Breast epithelium (tissue), 4 donors: Measurements from ENCODE around the gene SLC12A4. TPM values are rescaled to one million over a fixed set of nuclear protein-coding genes. Genes with fewer than 3 reads are reported as not detected.

ENCODE experiments used
- DNase-seq, 2 donors: peaks; one replicate each; pipeline ENCODE4 v3.0.0-alpha.2; 2019; ENCODE audit warnings: low spot score in 2 of 2
- H3K27ac ChIP-seq, 2 donors: fragments of 200-600 bp; sonication (generic) in 1 of 2; one replicate each; pipeline ENCODE4 v1.5.1; 2016 to 2019; ENCODE audit warnings: mild to moderate bottlenecking in 1 of 2
- H3K27me3 ChIP-seq, 2 donors: fragments of 200-600 bp; sonication (generic) in 1 of 2; one replicate each; pipeline versions ENCODE4 v1.5.1 to v1.6.0; 2017 to 2019; ENCODE audit warnings: control low read depth in 1 of 2, mild to moderate bottlenecking in 1 of 2
- H3K36me3 ChIP-seq: fragments of 200-600 bp; one replicate; pipeline ENCODE4 v1.5.1; 2019
- H3K4me1 ChIP-seq, 2 donors: fragments of 200-600 bp; sonication (generic); one replicate each; pipeline ENCODE4 v1.5.1; 2016 to 2019; ENCODE audit warnings: control low read depth in 1 of 2
- H3K4me3 ChIP-seq, 3 donors: fragments of 200-600 bp; sonication (generic); 1 replicate in 2 of 3; 2 replicates in 1 of 3; pipeline ENCODE4 v1.5.1; 2016 to 2019; ENCODE audit warnings: mild to moderate bottlenecking in 3 of 3, moderate library complexity in 2 of 3
- H3K9me3 ChIP-seq, 2 donors: fragments of 200-600 bp; sonication (generic) in 1 of 2; one replicate each; pipeline ENCODE4 v1.5.1; 2016 to 2019; ENCODE audit warnings: control low read depth in 1 of 2
- CTCF ChIP-seq, 3 donors: fragments of 450-650 bp; IDR thresholded peaks; one replicate each; pipeline ENCODE4 v1.5.1; 2016 to 2017; ENCODE audit warnings: antibody characterized with exemption in 3 of 3, mild to moderate bottlenecking in 3 of 3, moderate library complexity in 3 of 3
- POLR2A ChIP-seq: fragments of 450-650 bp; IDR thresholded peaks from one replicate; pipeline ENCODE4 v1.6.1; 2016; ENCODE audit warnings: antibody characterized with exemption, mild to moderate bottlenecking, moderate library complexity
- POLR2AphosphoS5 ChIP-seq, 3 donors: sonication (generic); formaldehyde crosslinking; IDR thresholded peaks; one replicate each; pipeline ENCODE4 v1.6.1; 2017; ENCODE audit warnings: antibody characterized with exemption in 3 of 3
- intact Hi-C: fragments of 100-400 bp; cut with DNase I; formaldehyde crosslinking; loops from one replicate; pipeline ENCODE4 v1.15.1; 2023; ENCODE audit warnings: low total_unique reads
- total RNA-seq, 3 donors: library from RNA; depleted of rRNA; stranded (reverse); fragments of >200 nt; gene quantifications; one replicate each; pipeline ENCODE4 v1.1.0, GENCODE V29; 2016

The SLC12A4 gene
- total RNA-seq, 3 donors from 2014 or later, result 32.1 to 64.9 (median 53.6) TPM

- Histone ChIP-seq H3K4me3 (no peak overlapping the region), H3K27ac (peak overlapping the region; percentile 38 to 90), H3K4me1 (peaks cover 25 to 26% of the 10 kb centered on the region in 2 donors), H3K9me3 (no peaks in the 10 kb centered on the region), H3K27me3 (no peaks in the 10 kb centered on the region), H3K36me3 (no peaks in the 10 kb centered on the region)
- intact Hi-C loops, result no loop called here
- TF ChIP-seq POLR2AphosphoS5 (IDR thresholded peaks at IDR 0.05), result peak in 1 of 3 donors; percentile 60
- TF ChIP-seq POLR2A, result no peak
- no peak for DNase-seq
These were observed 8.7 kb downstream of the SLC12A4 start for GRCh38 chr16:67959536-67960329.

- no peak for DNase-seq
- no peaks in the 10 kb centered on the region for H3K9me3 ChIP-seq
- H3K27me3 ChIP-seq, result no peaks in the 10 kb centered on the region
- no peak for TF ChIP-seq POLR2A
- TF ChIP-seq POLR2AphosphoS5 (IDR thresholded peaks at IDR 0.05), result no peak
- no peak for TF ChIP-seq CTCF (IDR thresholded peaks at IDR 0.05)
- intact Hi-C loops, result no loop called here
- H3K4me1 ChIP-seq, result peaks cover 18 to 19% of the 10 kb centered on the region in 2 donors
- no peak overlapping the region for H3K4me3 ChIP-seq
- H3K36me3 ChIP-seq, result no peaks in the 10 kb centered on the region
- peak overlapping the region in 1 of 2 donors; percentile 90 for H3K27ac ChIP-seq
These were observed 10.8 kb downstream of the SLC12A4 start for GRCh38 chr16:67957622-67958021.

GRCh38 chr16:67954421-67955196 lies 13.8 kb downstream of the SLC12A4 start:
- intact Hi-C loops, result no loop called here
- Histone ChIP-seq H3K4me3 (no peak overlapping the region), H3K9me3 (no peaks in the 10 kb centered on the region), H3K27ac (peak overlapping the region in 1 of 2 donors; percentile 19), H3K27me3 (no peaks in the 10 kb centered on the region), H3K36me3 (no peaks in the 10 kb centered on the region), H3K4me1 (peaks cover 0 to 3% of the 10 kb centered on the region in 2 donors)
- DNase-seq, result no peak
- TF ChIP-seq CTCF (IDR thresholded peaks at IDR 0.05) (no peak), POLR2A (no peak), POLR2AphosphoS5 (IDR thresholded peaks at IDR 0.05) (no peak)

GRCh38 chr16:67953641-67954375 lies 14.6 kb downstream of the SLC12A4 start:
- Histone ChIP-seq H3K4me1 (no peaks in the 10 kb centered on the region), H3K9me3 (no peaks in the 10 kb centered on the region), H3K27ac (peak overlapping the region in 1 of 2 donors; percentile 19), H3K36me3 (no peaks in the 10 kb centered on the region), H3K27me3 (no peaks in the 10 kb centered on the region), H3K4me3 (no peak overlapping the region)
- TF ChIP-seq POLR2A, result no peak
- TF ChIP-seq POLR2AphosphoS5 (IDR thresholded peaks at IDR 0.05), result no peak
- no peak for TF ChIP-seq CTCF (IDR thresholded peaks at IDR 0.05)
- intact Hi-C loops, result no loop called here
- no peak for DNase-seq

GRCh38 chr16:67951485-67951884 lies 17.0 kb downstream of the SLC12A4 start:
- H3K36me3 ChIP-seq, result no peaks in the 10 kb centered on the region
- no peak for TF ChIP-seq POLR2A
- no peak for TF ChIP-seq POLR2AphosphoS5 (IDR thresholded peaks at IDR 0.05)
- no peak for TF ChIP-seq CTCF (IDR thresholded peaks at IDR 0.05)
- no peak overlapping the region for H3K4me3 ChIP-seq
- peak overlapping the region; percentile 17 to 53 for H3K27ac ChIP-seq
- no peak for DNase-seq
- H3K9me3 ChIP-seq, result no peaks in the 10 kb centered on the region
- H3K4me1 ChIP-seq, result no peaks in the 10 kb centered on the region
- intact Hi-C loops, result no loop called here
- no peaks in the 10 kb centered on the region for H3K27me3 ChIP-seq
